AG04450 (cell line): ENCODE data around the gene MYL11. TPM values are rescaled to one million over a fixed set of nuclear protein-coding genes. Genes with fewer than 3 reads are reported as not detected.

Source experiments
- CTCF ChIA-PET: fragments of 300-600, 350-600 bp; formaldehyde crosslinking; extraction: SDS; loops from one replicate; lab custom pipeline; 2022; ENCODE audit warnings: antibody characterized with exemption, inconsistent platforms; lab: Charles Lee
- POLR2A ChIA-PET: fragments of 350-600 bp; formaldehyde crosslinking; extraction: SDS; loops from one replicate; lab custom pipeline; 2021; ENCODE audit warnings: antibody characterized with exemption, inconsistent platforms; lab: Yijun Ruan, JAX
- DNase-seq: peaks from one replicate; pipeline ENCODE4 v3.0.0-alpha.2; 2011; ENCODE audit warnings: low read depth, low spot score
- H3K27ac ChIP-seq: one replicate; pipeline ENCODE4 v1.5.1; 2012; ENCODE audit warnings: low read depth, low read length, control low read depth
- H3K27me3 ChIP-seq: one replicate; pipeline ENCODE4 v1.6.0; 2012; ENCODE audit warnings: low read length; ENCODE audit not compliant: control insufficient read depth, insufficient read depth
- H3K4me3 ChIP-seq: 2 replicates; pipeline ENCODE4 v1.5.1; 2011; ENCODE audit warnings: mild to moderate bottlenecking, low read depth, low read length, control low read depth
- H3K9me3 ChIP-seq: 2 replicates; pipeline ENCODE4 v1.5.1; 2012; ENCODE audit warnings: low read length; ENCODE audit not compliant: control insufficient read depth, insufficient read depth
- polyA plus RNA-seq: library from polyadenylated mRNA; depleted of rRNA; stranded (reverse); fragments of >200 nt; gene quantifications from 2 replicates; pipeline ENCODE4 v1.2.3, GENCODE V29; 2011
- TF ChIP-seq, protein P1 (sequence below): IDR thresholded peaks from 2 replicates; pipeline ENCODE4 v1.5.1; 2011; ENCODE audit warnings: low read depth, low read length, control low read depth, inconsistent platforms

MYL11 gene
- polyA plus RNA-seq, 1 experiment: not detected

DNA sequence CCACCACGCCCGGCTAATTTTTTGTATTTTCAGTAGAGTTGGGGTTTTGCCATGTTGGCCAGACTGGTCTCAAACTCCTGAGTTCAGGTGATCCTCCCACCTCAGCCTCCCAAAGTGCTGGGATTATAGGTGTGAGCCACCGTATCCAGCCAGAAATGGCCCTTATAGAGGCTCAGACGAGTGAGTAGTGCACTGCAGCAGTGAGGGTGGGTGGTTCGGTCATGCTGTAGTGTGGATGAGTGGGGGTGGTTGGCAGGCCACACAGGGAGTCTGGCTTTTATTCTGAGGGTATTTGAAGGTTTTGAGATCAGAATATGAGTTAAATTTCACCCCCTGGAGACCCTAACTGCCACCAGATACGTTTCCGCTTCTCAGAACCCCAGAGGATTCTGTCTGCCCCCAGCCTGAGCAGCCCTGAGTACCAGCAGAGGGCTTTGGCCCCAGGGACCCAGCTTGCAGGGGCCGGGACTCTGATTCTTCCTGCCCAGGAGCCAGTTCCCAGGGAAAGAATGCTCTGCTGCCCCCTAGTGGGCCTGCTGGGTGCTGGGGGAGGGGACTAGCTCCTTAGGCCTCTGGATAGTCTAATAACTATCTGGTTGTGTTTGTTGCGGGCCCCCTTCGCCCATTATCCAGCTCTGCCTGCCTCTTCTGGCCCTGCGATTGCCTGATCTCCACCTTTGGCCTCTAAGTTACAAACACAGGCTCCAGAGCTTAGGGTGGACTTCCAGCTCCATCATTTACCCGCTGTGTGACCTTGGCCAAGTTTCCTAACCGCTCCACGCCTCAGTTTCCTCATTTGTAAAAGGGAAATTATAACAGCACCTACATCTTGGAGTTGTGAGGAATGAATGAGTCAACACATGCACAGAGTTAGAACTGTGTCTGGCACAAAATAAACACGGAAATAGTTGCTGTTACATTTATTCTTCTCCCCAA lies 34.8 kb downstream of the MYL11 start:
- H3K4me3 ChIP-seq: no peak overlapping the region
- no peaks in the 10 kb centered on the region for H3K9me3 ChIP-seq
- TF ChIP-seq, protein P1, sequence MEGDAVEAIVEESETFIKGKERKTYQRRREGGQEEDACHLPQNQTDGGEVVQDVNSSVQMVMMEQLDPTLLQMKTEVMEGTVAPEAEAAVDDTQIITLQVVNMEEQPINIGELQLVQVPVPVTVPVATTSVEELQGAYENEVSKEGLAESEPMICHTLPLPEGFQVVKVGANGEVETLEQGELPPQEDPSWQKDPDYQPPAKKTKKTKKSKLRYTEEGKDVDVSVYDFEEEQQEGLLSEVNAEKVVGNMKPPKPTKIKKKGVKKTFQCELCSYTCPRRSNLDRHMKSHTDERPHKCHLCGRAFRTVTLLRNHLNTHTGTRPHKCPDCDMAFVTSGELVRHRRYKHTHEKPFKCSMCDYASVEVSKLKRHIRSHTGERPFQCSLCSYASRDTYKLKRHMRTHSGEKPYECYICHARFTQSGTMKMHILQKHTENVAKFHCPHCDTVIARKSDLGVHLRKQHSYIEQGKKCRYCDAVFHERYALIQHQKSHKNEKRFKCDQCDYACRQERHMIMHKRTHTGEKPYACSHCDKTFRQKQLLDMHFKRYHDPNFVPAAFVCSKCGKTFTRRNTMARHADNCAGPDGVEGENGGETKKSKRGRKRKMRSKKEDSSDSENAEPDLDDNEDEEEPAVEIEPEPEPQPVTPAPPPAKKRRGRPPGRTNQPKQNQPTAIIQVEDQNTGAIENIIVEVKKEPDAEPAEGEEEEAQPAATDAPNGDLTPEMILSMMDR: peak; percentile 99
- ChIA-PET POLR2A (interaction anchor here (0.6 to 2.1 kb wide), 7 partner anchors 9 to 344 kb away, joined by 3 to 13 read pairs (median 5); partner anchors contain the start of genes ALDOA, CD2BP2, SEPHS2 and ZNF48), CTCF (interaction anchor here (0.5 to 3.6 kb wide), 39 partner anchors 8 to 758 kb away, joined by 3 to 19 read pairs (median 4); partner anchors contain the start of genes CD2BP2, DCTPP1, TBX6 and ZNF48)
- DNase-seq: peak; percentile 69
- H3K27me3 ChIP-seq: no peaks in the 10 kb centered on the region
- no peak overlapping the region for H3K27ac ChIP-seq

DNA sequence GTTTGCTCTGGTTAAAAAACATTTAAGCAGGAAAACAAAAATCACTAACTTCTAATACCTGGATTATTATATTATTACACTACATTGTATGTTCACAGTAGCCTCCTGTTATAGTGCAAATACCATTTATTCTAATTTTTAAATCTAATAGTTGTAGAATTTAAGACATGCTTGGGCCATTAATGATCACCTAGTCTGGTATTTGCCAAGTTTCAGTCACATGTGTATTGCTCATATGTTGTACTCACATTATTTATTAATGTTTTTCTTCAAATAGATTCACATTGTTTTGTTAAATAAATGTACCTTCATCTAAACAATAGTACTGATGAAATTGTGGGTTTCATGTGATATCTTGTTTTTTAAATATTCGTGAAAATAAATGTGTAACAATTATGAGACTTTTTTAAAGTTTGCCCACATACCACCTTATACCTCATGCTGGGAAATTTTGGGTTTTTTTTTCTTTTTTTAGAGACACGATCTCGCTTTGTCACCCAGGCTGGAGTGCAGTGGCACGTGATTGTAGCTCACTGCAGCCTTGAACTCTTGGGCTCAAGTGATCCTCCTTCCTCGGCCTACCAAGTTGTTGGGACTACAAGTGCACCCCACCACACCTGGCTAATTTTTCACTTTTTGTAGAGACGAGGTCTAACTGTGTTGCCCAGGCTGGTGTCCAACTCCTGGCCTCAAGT lies 38.7 kb downstream of the MYL11 start:
- H3K9me3 ChIP-seq: no peaks in the 10 kb centered on the region
- H3K4me3 ChIP-seq: no peak overlapping the region
- ChIA-PET POLR2A (no interaction called here), CTCF (interaction anchor here (0.6 kb wide), 1 partner anchor 36 kb away, joined by 3 read pairs; no protein-coding TSS in a partner anchor)
- DNase-seq: no peak
- TF ChIP-seq, protein P1: no peak
- no peak overlapping the region for H3K27ac ChIP-seq
- H3K27me3 ChIP-seq: no peaks in the 10 kb centered on the region

DNA sequence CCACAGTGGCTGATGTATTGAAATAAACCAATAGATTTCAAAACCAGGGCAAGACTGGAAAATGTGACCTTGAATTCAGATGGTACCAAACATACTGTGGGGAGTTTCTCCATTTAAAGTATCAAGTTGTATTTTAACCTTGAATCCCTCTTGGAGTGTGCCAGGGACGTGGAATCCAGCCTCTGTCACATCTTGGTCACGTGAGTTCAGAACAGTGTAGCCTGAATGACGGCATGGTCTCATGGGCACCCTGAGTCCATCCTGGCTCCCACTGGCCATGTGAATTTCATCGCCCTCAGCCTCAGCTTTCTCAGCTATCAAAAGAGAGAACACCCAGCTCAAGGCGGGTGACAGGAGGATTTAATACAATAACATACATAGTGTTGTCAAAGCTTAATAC lies 39.6 kb downstream of the MYL11 start:
- TF ChIP-seq, protein P1: no peak
- no peak overlapping the region for H3K27ac ChIP-seq
- H3K9me3 ChIP-seq: no peaks in the 10 kb centered on the region
- no peaks in the 10 kb centered on the region for H3K27me3 ChIP-seq
- DNase-seq: no peak
- no peak overlapping the region for H3K4me3 ChIP-seq
- POLR2A ChIA-PET: no interaction called here
- CTCF ChIA-PET: no interaction called here

DNA sequence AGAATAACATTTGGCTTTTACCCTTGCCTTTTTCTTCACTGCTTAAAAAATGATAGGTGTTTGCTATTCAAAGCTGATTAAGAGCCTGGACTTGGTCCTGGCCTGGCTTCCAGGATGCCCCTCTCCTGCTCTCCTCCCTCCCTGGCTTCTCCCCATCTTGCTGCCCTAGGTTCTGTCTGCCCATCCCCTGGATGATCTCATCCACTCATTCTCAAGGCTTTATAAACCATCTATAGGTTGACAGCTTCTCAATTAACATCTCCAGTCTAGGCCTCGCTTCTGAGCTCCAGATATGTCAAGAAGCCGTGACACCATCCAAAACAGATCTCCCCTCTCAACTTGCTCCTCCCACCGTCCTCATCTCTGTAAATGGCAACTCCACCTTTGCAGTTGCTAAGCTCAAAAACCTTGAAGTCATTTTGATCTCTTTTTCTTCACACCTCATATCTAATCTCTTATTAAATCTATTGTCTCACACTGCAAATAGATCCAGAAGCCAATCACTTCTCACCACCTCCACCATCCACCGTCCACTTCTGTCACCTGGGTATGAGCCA lies 41.5 kb downstream of the MYL11 start:
- Histone ChIP-seq H3K9me3 (no peaks in the 10 kb centered on the region), H3K27me3 (no peaks in the 10 kb centered on the region), H3K27ac (no peak overlapping the region), H3K4me3 (no peak overlapping the region)
- ChIA-PET POLR2A (interaction anchor here (0.7 kb wide), 1 partner anchor 43 kb away, joined by 7 read pairs; no protein-coding TSS in a partner anchor), CTCF (interaction anchor here (1.0 kb wide), 1 partner anchor 14 kb away, joined by 4 read pairs; the partner anchor contains the start of gene DCTPP1)
- DNase-seq: no peak
- TF ChIP-seq, protein P1: no peak
